A549 (cell line): ENCODE measurements around the gene CADM1.

Experiments used
- CTCF ChIP-seq: fragments of >200 bp; sonication (Bioruptor Twin); formaldehyde crosslinking; IDR thresholded peaks from 3 replicates; pipeline ENCODE4 v1.5.1; 2016
- ZSCAN20 ChIP-seq: fragments of 250-450 bp; sonication (Bioruptor Pico); IDR thresholded peaks from 2 replicates; pipeline ENCODE4 v1.8.0; 2022; ENCODE audit warnings: mild to moderate bottlenecking, moderate library complexity

- no peak for TF ChIP-seq ZSCAN20 (CRISPR knock-in tag)
- no peak for TF ChIP-seq CTCF
Observed at GRCh38 chr11:115258216-115258615, 246.0 kb downstream of the CADM1 start.
